ENCODE results near the gene ATP6V1G2. TPM values are rescaled to one million over a fixed set of nuclear protein-coding genes. Genes with fewer than 3 reads are reported as not detected.
"Not testable (repeated sequence)": the region's sequence is repeated elsewhere in the genome, so short reads cannot be mapped to it uniquely, and the experiment has no call there.

Gene ATP6V1G2
- total RNA-seq, 1 donor from 2014 or later = 0.82 TPM

GRCh38 chr6:31528307-31528777 lies 18.1 kb downstream of the ATP6V1G2 start:
- DNase-seq (ENCODE audit: low spot score) = no peak
- intact Hi-C loops (cut with micrococcal nuclease) = no loop called here
- H3K4me1 Mint-ChIP-seq (ENCODE audit: low read depth) = peaks cover 8% of the 10 kb centered on the region

GRCh38 chr6:31525932-31526591 lies 20.3 kb downstream of the ATP6V1G2 start:
- H3K9me3 Mint-ChIP-seq = no peaks in the 10 kb centered on the region
- DNase-seq (ENCODE audit: low spot score) = no peak
- peaks cover 23% of the 10 kb centered on the region for H3K36me3 Mint-ChIP-seq (ENCODE audit: low read depth)
- H3K27ac Mint-ChIP-seq = no peak overlapping the region
- H3K4me3 Mint-ChIP-seq (ENCODE audit: low read depth) = no peak overlapping the region
- H3K27me3 Mint-ChIP-seq (ENCODE audit: low read depth) = peaks cover 13% of the 10 kb centered on the region
- intact Hi-C loops (cut with micrococcal nuclease) = no loop called here
- peaks cover 5% of the 10 kb centered on the region for H3K4me1 Mint-ChIP-seq (ENCODE audit: low read depth)

More at GRCh38 chr6:31528307-31528777, 18.1 kb downstream of the ATP6V1G2 start:
- Mint-ChIP-seq H3K9me3 (no peaks in the 10 kb centered on the region), H3K27me3 (ENCODE audit: low read depth) (no peaks in the 10 kb centered on the region), H3K27ac (no peak overlapping the region), H3K4me3 (ENCODE audit: low read depth) (no peak overlapping the region), H3K36me3 (ENCODE audit: low read depth) (peaks cover 42% of the 10 kb centered on the region)

GRCh38 chr6:31525553-31525931 lies 20.9 kb downstream of the ATP6V1G2 start:
- no peak for DNase-seq (ENCODE audit: low spot score)
- peaks cover 15% of the 10 kb centered on the region for H3K27me3 Mint-ChIP-seq (ENCODE audit: low read depth)
- intact Hi-C loops (cut with micrococcal nuclease) = no loop called here
- no peak overlapping the region for H3K4me3 Mint-ChIP-seq (ENCODE audit: low read depth)
- no peaks in the 10 kb centered on the region for H3K9me3 Mint-ChIP-seq
- no peak overlapping the region for H3K27ac Mint-ChIP-seq
- peaks cover 18% of the 10 kb centered on the region for H3K36me3 Mint-ChIP-seq (ENCODE audit: low read depth)
- peaks cover 3% of the 10 kb centered on the region for H3K4me1 Mint-ChIP-seq (ENCODE audit: low read depth)

GRCh38 chr6:31521835-31522234 lies 24.6 kb downstream of the ATP6V1G2 start:
- H3K36me3 Mint-ChIP-seq (ENCODE audit: low read depth) = no peaks in the 10 kb centered on the region
- no peaks in the 10 kb centered on the region for H3K9me3 Mint-ChIP-seq
- H3K27ac Mint-ChIP-seq = no peak overlapping the region
- no peaks in the 10 kb centered on the region for H3K4me1 Mint-ChIP-seq (ENCODE audit: low read depth)
- intact Hi-C loops (cut with micrococcal nuclease) = no loop called here
- DNase-seq (ENCODE audit: low spot score) = no peak
- H3K4me3 Mint-ChIP-seq (ENCODE audit: low read depth) = no peak overlapping the region
- H3K27me3 Mint-ChIP-seq (ENCODE audit: low read depth) = peaks cover 30% of the 10 kb centered on the region

GRCh38 chr6:31513456-31514165 lies 32.8 kb downstream of the ATP6V1G2 start:
- peaks cover 12% of the 10 kb centered on the region for H3K27me3 Mint-ChIP-seq (ENCODE audit: low read depth)
- no peak overlapping the region for H3K27ac Mint-ChIP-seq
- H3K9me3 Mint-ChIP-seq = no peaks in the 10 kb centered on the region
- DNase-seq (ENCODE audit: low spot score) = no peak
- H3K4me1 Mint-ChIP-seq (ENCODE audit: low read depth) = peaks cover 3% of the 10 kb centered on the region
- H3K36me3 Mint-ChIP-seq (ENCODE audit: low read depth) = peaks cover 25% of the 10 kb centered on the region
- no peak overlapping the region for H3K4me3 Mint-ChIP-seq (ENCODE audit: low read depth)
- intact Hi-C loops (cut with micrococcal nuclease) = no loop called here

- H3K27me3 Mint-ChIP-seq (ENCODE audit: low read depth) = no peaks in the 10 kb centered on the region
- no peaks in the 10 kb centered on the region for H3K9me3 Mint-ChIP-seq
- no peaks in the 10 kb centered on the region for H3K4me1 Mint-ChIP-seq (ENCODE audit: low read depth)
- no peak for DNase-seq (ENCODE audit: low spot score)
- no peak overlapping the region for H3K27ac Mint-ChIP-seq
- intact Hi-C loops (cut with micrococcal nuclease) = no loop called here
- no peak overlapping the region for H3K4me3 Mint-ChIP-seq (ENCODE audit: low read depth)
- H3K36me3 Mint-ChIP-seq (ENCODE audit: low read depth) = peaks cover 59% of the 10 kb centered on the region
Observed at GRCh38 chr6:31510007-31510406, 36.4 kb downstream of the ATP6V1G2 start.

GRCh38 chr6:31509036-31509435 lies 37.4 kb downstream of the ATP6V1G2 start:
- H3K4me1 Mint-ChIP-seq (ENCODE audit: low read depth); H3K9me3 Mint-ChIP-seq; H3K27me3 Mint-ChIP-seq (ENCODE audit: low read depth); intact Hi-C loops (cut with micrococcal nuclease); H3K27ac Mint-ChIP-seq; H3K4me3 Mint-ChIP-seq (ENCODE audit: low read depth); DNase-seq (ENCODE audit: low spot score): not testable (repeated sequence)
- H3K36me3 Mint-ChIP-seq (ENCODE audit: low read depth) = peaks cover 63% of the 10 kb centered on the region

- no peaks in the 10 kb centered on the region for H3K9me3 Mint-ChIP-seq
- DNase-seq (ENCODE audit: low spot score) = no peak
- no peak overlapping the region for H3K27ac Mint-ChIP-seq
- no peaks in the 10 kb centered on the region for H3K27me3 Mint-ChIP-seq (ENCODE audit: low read depth)
- H3K4me3 Mint-ChIP-seq (ENCODE audit: low read depth) = no peak overlapping the region
- peaks cover 53% of the 10 kb centered on the region for H3K36me3 Mint-ChIP-seq (ENCODE audit: low read depth)
- intact Hi-C loops (cut with micrococcal nuclease) = no loop called here
- peaks cover 38% of the 10 kb centered on the region for H3K4me1 Mint-ChIP-seq (ENCODE audit: low read depth)
Observed at GRCh38 chr6:31502586-31502985, 43.8 kb downstream of the ATP6V1G2 start.

GRCh38 chr6:31499648-31500047 lies 46.8 kb downstream of the ATP6V1G2 start:
- H3K27me3 Mint-ChIP-seq (ENCODE audit: low read depth); H3K27ac Mint-ChIP-seq; DNase-seq (ENCODE audit: low spot score); H3K9me3 Mint-ChIP-seq: not testable (repeated sequence)
- intact Hi-C loops (cut with micrococcal nuclease) = loop anchor here (10.0 kb wide), 1 partner anchor 335 kb away; no protein-coding TSS in a partner anchor
- H3K4me1 Mint-ChIP-seq (ENCODE audit: low read depth) = peaks cover 55% of the 10 kb centered on the region
- H3K4me3 Mint-ChIP-seq (ENCODE audit: low read depth) = peak overlapping the region; percentile 81
- peaks cover 24% of the 10 kb centered on the region for H3K36me3 Mint-ChIP-seq (ENCODE audit: low read depth)

- Mint-ChIP-seq H3K27me3 (ENCODE audit: low read depth) (no peaks in the 10 kb centered on the region), H3K4me3 (ENCODE audit: low read depth) (peak overlapping the region; percentile 81), H3K9me3 (no peaks in the 10 kb centered on the region), H3K27ac (peak overlapping the region; percentile 25), H3K4me1 (ENCODE audit: low read depth) (peaks cover 55% of the 10 kb centered on the region), H3K36me3 (ENCODE audit: low read depth) (peaks cover 24% of the 10 kb centered on the region)
- intact Hi-C loops (cut with micrococcal nuclease) = loop anchor here (10.0 kb wide), 1 partner anchor 336 kb away; no protein-coding TSS in a partner anchor
- DNase-seq (ENCODE audit: low spot score) = no peak
Observed at GRCh38 chr6:31498748-31499147, 47.7 kb downstream of the ATP6V1G2 start.

GRCh38 chr6:31497531-31498476 lies 48.6 kb downstream of the ATP6V1G2 start, which contains the start of gene MICB:
Gene MICB, plus strand, starts transcription at chr6:31498145. Its CDS starts 49 bp downstream, at chr6:31498194.
- intact Hi-C loops (cut with micrococcal nuclease) = loop anchor here (10.0 kb wide), 1 partner anchor 337 kb away; no protein-coding TSS in a partner anchor
- H3K4me1 Mint-ChIP-seq (ENCODE audit: low read depth) = peaks cover 52% of the 10 kb centered on the region
- H3K27ac Mint-ChIP-seq = peak within 1 kb of the TSS; percentile 89
- H3K36me3 Mint-ChIP-seq (ENCODE audit: low read depth) = peaks cover 23% of the 10 kb centered on the region
- peak within 1 kb of the TSS; percentile 89 for H3K4me3 Mint-ChIP-seq (ENCODE audit: low read depth)
- peak; percentile 79 for DNase-seq (ENCODE audit: low spot score)
- H3K27me3 Mint-ChIP-seq (ENCODE audit: low read depth) = no peaks in the 10 kb centered on the region
- no peaks in the 10 kb centered on the region for H3K9me3 Mint-ChIP-seq

GRCh38 chr6:31496826-31497225 lies 49.6 kb downstream of the ATP6V1G2 start:
- H3K27ac Mint-ChIP-seq = peak overlapping the region; percentile 89
- H3K4me1 Mint-ChIP-seq (ENCODE audit: low read depth) = peaks cover 48% of the 10 kb centered on the region
- DNase-seq (ENCODE audit: low spot score); H3K9me3 Mint-ChIP-seq; H3K27me3 Mint-ChIP-seq (ENCODE audit: low read depth): not testable (repeated sequence)
- peak overlapping the region; percentile 89 for H3K4me3 Mint-ChIP-seq (ENCODE audit: low read depth)
- intact Hi-C loops (cut with micrococcal nuclease) = loop anchor here (10.0 kb wide), 1 partner anchor 338 kb away; no protein-coding TSS in a partner anchor
- H3K36me3 Mint-ChIP-seq (ENCODE audit: low read depth) = peaks cover 17% of the 10 kb centered on the region
